HK-2 (cell line): ENCODE measurements around the gene UCHL5.
"Not testable (repeated sequence)": the region's sequence is repeated elsewhere in the genome, so short reads cannot be mapped to it uniquely, and the experiment has no call there.

Experiments used
- DNase-seq: peaks from one replicate; pipeline ENCODE4 v3.0.0-alpha.2; 2018; ENCODE audit not compliant: unreplicated experiment

Gene UCHL5

DNA sequence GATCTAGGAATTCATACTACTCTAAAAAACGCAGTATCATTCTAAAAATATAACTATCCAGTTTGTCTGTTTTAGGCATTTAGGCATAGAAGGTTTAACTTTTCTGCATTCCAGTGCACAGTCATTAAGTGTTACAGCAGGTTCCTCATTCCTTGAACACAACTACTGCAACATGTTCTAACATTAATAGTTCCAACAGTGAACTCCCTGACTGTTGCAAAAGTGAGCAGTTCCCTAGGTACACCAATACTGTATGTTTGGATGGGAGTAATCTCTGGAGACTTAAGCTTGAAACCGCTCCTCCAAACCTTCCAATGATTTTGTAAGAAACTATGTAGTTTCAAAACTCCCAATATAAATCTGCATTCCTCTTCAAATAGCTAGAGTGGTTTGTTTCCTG, 46.2 kb downstream of the UCHL5 start:
- DNase-seq: no peak

DNA sequence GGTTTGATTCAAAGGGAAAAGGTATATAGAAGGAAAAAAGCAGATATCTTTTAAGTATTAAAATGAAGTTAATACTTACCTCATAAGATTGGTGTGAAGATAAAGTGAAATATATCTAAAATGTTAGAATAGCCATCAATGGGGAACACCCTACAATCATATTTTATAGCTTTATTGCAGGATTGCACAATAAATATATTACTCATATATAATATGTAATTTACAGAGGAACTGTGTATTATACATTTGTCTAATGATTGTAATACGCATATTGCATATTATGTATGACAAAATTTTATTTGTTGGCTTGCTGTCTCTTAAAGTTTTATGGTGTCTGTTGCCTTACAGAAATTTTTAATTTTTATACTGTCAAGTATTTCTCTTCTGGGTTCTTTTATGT, 47.8 kb downstream of the UCHL5 start:
- no peak for DNase-seq

DNA sequence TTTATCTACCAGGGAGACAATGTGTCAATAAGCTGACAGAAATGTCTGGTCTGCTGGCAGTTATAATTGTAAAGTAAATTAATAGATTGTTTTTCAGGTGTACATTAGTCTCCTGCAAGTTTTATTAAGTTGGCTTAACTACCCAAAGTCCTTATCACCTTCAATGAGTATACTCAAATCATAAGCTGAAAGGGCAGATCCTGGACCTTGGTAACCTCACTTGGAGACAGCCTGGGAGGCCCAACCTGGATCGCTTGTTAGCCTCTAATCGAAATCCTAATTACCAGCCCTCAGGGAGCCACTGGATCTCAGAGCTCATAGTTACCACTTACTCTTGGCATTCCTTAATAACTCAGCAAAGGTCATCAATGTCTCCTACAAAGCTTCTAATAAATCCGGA, 49.7 kb downstream of the UCHL5 start:
- no peak for DNase-seq

DNA sequence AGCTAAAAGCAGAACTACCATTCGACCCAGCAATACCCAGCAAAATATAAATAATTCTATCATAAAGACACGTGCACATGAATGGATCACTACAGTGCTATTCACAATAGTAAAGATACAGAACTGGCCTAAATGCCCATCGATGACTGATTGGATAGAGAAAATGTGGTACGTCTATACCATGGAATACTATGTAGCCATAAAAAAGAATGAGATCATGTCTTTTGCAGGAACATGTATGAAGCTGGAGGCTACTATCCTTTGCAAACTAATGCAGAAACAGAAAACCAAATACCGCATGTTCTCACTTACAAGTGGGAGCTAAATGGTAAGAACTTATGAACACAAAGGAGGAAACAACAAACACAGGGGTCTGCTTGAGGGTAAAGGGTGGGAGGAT, 53.4 kb downstream of the UCHL5 start:
- DNase-seq: no peak

DNA sequence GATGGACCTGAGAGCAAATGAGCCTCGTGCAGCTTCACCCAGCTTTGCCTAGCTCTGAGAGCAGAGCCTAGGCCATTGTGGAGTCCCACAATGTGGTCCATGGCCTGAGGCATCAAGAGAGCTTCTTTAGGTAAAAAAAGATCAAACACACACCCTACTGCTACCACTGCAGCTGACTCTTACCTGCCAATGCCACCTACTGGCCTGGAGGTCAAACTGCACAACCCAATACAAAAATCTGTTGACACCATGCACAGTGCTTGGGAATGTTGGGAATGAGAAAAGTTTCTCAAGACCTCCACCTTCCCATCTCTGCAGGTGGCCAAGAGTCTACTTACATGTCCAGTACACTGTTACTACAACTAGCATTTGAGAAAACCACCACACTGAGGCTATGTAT, 60.6 kb downstream of the UCHL5 start:
- DNase-seq: no peak

DNA sequence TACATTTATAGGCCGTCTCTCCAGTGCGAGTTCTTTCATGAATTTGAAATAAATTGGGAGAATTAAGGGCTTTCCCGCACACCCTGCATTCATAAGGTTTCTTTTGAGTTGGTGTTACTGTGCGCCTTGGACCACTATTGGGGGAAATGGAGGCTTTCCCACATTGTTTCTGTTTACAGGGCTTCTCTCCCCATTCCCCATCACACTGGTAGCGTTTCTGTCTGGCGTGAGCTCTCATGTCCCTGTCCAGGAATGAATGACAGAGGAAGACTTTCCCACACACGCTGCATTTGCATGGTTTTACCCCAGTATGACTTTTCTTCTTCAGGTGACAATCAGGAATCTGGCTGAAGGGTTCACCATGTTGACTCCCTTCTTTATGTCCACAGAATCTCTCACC, 65.0 kb downstream of the UCHL5 start:
- no peak for DNase-seq

DNA sequence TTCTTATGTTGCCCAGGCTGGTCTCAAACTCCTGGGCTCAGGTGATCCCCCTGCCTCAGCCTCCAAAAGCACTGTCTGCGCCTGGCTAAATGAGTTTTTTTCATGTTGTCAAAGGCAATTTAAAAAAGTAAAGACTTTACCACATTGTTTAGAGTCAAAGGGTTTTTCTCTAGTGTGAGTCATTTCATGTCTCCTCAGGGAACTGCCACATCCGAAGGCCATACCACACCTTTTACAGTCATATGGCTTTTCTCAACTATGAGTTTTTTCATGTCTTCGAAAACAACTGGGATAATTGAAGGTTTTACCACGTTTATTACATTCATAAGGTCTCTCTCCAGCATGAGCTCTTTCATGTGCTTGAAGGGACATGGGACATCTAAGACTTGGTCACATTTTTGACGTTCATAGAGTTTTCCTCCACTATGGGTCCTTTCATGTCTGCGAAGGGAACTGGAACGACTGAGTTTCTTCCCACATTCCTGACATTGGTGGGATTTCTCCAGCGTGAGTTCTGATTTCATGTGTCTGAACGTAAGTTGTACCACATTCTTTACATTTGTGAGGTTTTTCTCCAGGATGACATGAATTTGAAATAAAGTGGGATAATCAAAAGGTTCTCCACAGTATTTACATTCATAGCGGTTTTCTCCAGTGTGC, 65.6 kb downstream of the UCHL5 start:
- no peak for DNase-seq

DNA sequence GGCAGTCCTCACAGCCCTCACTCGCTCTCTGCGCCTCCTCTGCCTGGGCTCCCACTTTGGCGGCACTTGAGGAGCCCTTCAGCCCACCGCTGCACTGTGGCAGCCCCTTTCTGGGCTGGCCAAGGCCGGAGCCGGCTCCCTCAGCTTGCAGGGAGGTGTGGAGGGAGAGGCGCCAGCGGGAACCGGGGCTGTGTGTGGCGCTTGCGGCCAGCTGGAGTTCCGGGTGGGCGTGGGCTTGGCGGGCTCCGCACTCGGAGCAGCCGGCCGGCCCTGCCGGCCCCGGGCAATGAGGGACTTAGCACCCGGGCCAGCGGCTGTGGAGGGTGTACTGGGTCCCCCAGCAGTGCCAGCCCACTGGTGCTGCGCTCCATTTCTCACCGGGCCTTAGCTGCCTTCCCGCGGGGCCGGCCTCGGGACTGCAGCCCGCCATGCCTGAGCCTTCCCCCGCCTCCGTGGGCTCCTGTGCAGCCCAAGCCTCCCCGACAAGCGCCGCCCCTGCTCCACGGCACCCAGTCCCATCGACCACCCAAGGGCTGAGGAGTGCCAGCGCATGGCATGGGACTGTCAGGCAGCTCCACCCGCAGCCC, 72.3 kb downstream of the UCHL5 start:
- DNase-seq: not testable (repeated sequence)

DNA sequence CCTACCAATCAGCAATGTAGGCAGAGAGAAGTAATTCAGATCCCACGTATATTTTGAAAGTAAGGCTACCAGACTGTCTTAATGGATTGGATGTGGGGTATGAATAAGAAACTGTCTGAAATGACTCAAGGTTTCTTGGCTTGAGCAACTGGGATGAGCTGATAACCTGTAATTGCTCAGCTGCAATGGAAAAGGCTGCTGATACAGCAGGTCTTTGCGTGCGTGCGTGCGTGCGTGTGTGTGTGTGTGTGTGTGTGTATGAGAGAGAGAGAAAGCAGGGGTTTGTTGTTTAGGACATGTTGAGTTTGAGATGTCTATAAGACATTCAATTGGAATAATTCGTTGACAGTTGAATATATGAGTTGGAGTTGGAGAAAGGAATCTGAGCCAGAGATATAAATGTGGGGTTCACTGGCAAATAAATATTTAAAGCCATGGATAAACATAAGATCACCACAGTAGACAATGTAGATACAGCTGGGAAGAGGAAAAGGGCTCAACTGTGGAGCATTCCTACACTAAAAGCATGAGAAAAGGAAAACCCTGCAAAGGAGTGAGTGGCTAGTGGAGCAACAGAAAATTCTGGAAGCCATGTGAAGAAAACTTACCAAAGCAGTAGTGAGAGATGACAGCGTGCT, 72.9 kb downstream of the UCHL5 start:
- DNase-seq: no peak

DNA sequence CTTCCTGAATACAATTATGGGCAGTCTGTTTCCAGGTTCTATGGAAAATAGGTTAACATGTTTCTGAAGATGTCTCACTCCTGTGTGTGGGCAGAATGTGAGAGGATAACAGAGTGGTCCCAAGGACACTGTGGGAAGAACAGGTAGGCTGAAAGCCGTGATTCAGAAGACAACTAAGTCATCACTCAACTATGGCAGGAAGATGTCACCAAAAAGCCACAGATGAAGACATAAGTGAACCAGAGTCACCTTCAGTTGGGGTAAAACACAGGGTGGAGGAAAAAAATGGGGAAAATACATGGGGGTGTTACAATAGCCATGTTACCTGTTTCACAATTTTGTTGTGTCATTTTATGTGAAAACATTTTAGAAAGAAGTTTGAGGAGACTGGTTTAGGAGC, 75.1 kb downstream of the UCHL5 start:
- no peak for DNase-seq

DNA sequence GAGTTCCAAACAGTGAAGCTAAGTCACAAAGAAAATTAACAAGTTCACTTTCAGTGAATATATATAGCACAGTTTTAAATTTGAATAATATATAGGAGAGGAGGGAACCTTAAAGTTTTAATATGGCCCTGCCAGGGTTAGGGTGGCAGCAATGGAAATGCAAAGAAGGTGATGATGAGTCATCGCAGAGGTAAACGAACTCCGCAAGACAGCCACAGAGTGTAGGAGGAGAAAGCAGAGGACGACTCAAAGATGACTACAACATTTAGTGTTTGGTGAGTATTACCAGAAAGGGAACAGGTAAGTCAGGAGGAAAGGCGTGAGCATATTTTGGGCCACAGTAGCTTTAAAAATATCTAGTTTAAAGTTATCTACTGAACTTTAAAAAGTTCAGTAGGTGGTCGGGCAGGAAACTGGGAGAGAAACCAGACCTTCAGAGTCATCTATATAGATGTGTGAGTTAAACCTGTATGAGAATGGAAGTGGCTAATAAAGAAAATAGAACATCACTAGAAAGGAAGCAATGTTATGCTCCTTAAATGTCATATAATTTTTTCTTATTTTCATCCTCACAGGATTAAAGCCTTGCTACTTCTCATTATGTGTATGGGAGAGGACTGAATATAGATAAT, 75.7 kb downstream of the UCHL5 start:
- DNase-seq: no peak

DNA sequence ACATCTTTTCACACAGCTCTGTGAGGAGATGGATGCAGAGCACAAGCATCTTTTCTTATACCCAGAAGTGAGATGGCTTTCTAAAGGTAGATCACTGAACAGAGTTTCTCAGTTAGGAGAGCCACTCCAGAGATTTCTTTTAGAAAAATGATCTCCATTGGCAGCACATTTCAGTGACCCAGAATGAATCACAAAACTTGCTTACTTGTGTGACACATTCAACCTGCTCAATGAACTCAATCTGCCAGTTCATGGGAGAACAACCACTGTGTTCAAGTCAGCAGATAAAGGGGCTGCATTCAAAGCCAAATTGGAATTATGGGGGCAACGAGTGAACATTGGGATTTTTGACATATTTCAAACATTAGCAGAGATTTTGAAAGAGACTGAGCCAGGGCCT, 78.3 kb downstream of the UCHL5 start:
- no peak for DNase-seq

DNA sequence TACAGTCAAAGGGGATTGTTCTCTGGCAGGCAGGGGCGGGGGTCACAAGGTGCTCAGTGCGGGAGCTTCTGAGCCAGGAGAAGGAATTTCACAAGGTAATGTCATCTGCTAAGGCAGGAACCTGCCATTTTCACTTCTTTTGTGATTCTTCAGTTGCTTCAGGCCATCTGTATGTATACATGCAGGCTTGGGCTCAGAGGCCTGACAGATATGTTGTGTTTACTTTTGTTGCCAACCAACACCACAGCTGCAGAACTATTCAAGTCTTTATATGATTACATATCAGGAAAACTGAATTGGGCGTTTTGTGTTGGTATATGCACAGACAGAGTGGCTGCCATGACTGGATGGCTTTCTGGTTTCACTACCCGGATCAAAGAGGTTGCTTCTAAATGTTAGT, 78.8 kb downstream of the UCHL5 start:
- DNase-seq: not testable (repeated sequence)

DNA sequence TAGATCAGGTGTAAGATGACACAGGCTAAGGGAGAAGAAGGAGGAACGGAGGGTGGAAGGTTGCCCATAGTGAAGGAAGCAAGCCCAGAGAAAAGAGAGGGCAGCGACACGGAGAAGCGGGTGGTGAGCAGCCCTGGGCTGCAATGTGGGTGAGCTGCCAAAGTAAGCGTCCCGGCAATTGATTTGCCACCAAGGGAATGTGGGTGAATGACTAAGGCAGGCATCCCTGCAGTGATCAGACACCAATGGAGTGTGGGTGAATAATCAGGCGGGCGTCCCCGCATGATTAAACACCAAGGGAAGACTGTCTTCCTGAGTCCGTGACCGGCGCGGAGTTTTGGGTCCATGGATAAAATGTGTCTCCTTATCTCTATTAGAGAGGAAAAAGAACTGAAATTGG, 79.6 kb downstream of the UCHL5 start:
- DNase-seq: peak; percentile 20

DNA sequence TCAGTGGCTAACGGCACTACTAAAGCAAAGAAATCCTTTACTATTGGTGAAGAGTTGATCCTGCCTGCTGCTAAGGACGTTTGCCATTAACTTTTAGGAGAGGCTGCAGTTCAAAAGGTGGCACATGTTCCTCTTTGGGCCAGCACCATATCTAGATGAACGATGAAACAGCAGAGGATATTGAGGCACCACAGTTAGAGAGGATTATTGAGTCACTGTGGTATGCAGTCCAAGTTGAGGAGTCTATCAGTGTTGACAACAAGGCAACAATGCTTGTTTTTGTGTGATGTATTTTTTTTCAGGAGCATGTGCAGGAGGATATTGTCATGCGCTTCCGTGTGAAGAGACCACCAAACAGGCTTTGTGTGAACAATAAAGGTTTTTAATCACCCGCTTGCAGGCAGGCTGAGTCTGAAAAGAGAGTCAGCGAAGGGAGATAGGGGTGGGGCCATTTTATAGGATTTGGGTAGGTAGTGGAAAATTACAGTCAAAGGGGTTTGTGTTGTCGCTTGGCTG, 80.9 kb downstream of the UCHL5 start:
- no peak for DNase-seq

DNA sequence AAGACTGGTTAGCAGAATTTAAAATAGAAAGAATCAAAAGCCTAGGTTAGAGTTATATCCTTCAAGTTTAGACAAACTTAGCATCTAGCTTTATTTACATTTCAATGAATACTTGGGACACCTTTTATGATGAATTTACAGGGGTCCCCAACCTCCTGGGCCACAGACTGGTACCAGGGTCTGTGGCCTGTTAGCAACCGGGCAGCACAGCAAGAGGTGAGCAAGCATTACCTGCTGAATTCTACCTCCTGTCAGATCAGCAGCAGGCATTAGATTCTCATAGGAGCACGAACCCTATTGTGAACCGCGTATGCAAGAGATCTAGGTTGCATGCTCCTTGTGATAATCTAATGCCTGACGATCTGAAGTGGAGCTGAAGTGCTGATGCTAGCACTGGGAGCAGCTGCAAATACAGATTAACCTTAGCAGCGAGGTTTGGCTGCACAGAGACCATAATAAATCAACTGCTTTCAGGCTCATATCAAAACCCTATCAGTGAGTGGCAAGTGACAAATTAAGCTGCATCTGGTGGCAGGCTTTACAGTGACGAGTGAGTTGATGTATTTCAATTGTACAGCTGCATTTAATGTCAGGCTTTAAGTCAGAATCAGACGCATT, 82.0 kb downstream of the UCHL5 start:
- no peak for DNase-seq

DNA sequence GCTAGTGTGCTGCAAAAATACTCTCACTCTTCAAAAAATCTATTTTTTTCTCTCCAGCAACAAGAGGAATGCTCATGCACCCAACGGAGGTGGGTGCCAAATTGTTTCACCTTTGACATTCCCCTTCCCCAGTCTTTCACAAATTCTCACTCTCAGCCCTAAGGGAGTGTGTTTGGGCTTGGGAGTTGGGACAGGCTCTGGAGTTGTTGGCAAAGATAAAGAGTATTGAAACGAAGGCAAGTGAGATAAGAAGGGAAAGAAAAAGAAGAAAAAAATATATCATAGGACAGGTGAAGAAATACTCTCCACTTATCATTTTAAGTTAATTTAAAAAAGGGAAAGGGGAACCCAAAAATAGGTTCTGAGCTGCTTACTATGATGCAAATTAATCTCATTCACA, 82.6 kb downstream of the UCHL5 start:
- no peak for DNase-seq

DNA sequence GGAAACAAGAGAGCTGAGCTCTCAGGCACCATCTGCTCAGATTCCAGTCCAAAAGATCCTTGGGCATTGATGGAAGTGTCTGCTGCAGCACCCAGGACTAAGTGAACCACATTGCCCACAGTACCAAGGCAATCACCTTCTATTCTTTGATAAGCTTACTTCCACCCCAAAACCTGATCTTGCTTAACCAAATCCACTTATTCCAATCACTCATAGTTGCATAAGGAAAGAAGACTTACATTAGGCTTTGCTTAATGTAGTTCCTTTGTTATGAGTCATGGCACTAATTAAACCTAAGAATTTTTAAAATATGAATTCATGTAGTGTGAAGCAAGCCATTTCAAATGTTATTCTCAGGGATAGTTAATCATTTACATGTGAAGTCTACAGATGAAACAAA, 84.5 kb downstream of the UCHL5 start:
- no peak for DNase-seq

DNA sequence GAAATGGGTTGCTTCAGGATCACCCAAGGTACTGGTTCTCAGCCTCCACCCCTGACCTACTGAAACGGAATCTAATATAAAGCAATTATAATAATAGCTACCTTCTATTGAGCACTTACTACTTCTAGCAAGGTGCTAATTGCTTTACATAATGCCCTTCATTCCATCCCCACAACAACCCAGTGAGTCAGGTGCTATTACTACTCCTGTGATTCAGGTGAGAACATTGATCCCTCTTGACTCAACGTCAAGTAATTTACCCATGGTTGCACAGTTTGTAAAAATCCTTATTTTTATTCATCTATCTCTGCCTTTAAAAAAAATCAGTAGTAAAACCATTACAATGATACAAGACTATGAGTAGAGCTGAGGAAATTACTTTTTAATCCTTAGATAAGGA, 85.2 kb downstream of the UCHL5 start:
- no peak for DNase-seq

DNA sequence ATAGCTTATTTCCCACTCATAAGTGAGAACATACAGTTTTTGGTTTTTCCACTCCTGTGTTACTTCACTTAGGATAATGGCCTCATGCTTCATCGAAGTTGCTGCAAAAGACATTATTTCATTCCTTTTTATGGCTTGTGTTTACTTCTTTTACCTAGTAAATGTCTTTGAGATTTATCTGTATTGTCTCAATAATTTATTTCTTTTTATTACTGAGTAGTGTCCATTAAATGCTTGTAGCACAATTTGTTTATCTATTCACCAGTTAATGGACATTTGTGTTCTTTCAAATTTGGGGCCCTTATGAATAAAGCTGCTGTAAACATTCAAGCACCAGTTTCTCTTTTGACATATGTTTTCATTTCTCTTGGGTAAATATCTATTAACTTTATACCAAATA, 86.0 kb downstream of the UCHL5 start:
- DNase-seq: no peak

DNA sequence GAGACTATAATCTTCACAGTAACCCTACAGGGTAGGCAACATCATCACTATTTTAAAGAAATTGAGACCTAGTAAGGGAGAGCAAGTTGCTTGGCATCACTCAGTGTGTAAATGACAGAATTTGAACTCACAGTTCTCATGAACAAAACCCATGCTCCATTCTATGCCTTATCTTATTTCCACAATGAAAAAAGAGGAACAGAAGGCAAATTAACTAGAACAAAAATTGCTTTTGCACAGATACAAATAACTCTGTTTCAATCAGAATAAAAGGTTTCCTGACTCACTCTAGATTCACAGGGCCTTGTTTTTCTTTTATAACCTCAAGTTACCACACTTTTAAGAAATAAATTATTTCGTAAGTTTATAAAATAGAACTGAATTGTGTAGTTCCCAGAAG, 90.1 kb downstream of the UCHL5 start:
- no peak for DNase-seq

DNA sequence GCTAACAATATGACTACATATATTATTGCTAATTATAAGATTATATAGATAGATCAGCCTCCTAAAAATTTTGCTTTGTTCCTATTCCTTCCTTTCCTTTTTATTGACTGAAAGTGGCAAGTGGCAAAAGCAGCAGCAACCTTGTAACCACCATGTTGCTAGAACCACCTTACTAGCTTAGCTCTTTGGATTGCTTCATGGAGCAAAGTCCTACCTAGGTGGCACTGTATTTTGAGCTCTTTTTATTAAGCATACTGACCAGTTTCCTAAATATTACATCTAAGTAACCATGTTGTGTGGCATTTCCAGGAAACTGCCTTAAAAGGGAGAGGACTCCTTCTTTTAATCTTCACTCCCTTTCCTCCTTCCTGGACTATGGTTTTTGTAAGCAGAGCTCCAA, 90.8 kb downstream of the UCHL5 start:
- no peak for DNase-seq

DNA sequence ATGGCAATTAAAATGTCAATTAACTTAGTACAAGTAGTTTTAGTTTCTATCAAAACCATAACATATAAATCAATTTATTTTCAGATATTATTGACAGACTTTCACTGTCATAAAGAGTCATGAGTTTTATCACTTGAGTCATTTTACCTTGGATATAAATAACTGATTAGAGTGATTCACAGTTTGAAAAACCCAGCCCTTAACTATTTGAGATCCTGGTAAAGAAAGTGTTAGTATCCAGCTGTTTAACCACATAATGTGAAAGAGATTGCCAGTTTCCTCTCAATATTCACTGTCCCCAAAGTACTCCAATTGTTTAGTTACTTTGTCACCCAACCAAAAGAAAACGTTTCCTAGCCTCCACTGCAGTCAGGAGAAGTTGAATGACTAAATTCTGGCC, 91.3 kb downstream of the UCHL5 start:
- DNase-seq: no peak
